Tibial artery (tissue), 4 donors: ENCODE measurements around the gene RIMBP2.

Experiments
- DNase-seq, 2 donors: peaks; one replicate each; pipeline ENCODE4 v3.0.0-alpha.2; 2019
- H3K27ac ChIP-seq, 2 donors: fragments of 200-600 bp; sonication (generic) in 1 of 2; 1 replicate in 1 of 2; 2 replicates in 1 of 2; pipeline ENCODE4 v1.5.1; 2018 to 2019; ENCODE audit warnings: mild to moderate bottlenecking in 1 of 2
- H3K27me3 ChIP-seq, 2 donors: fragments of 200-600 bp; sonication (generic) in 1 of 2; one replicate each; pipeline versions ENCODE4 v1.5.1 to v1.6.0; 2016 to 2019
- H3K36me3 ChIP-seq, 3 donors: fragments of 200-600 bp; sonication (generic) in 2 of 3; one replicate each; pipeline ENCODE4 v1.5.1; 2016 to 2019; ENCODE audit warnings: mild to moderate bottlenecking in 2 of 3
- H3K4me1 ChIP-seq, 4 donors: fragments of 200-600 bp; sonication (generic) in 2 of 4; 1 replicate in 3 of 4; 2 replicates in 1 of 4; pipeline ENCODE4 v1.5.1; 2016 to 2019
- H3K4me3 ChIP-seq, 2 donors: fragments of 200-600 bp; sonication (generic) in 1 of 2; 1 replicate in 1 of 2; 2 replicates in 1 of 2; pipeline ENCODE4 v1.5.1; 2018 to 2019; ENCODE audit warnings: mild to moderate bottlenecking in 2 of 2
- H3K9me3 ChIP-seq, 3 donors: fragments of 200-600 bp; sonication (generic) in 1 of 3; one replicate each; pipeline ENCODE4 v1.5.1; 2016 to 2019
- CTCF ChIP-seq, 2 experiments: fragments of 200-600 bp in 1 of 2; fragments of 450-650 bp in 1 of 2; IDR thresholded peaks; one replicate each; pipeline ENCODE4 v1.5.1; 2017 to 2019; ENCODE audit warnings: antibody characterized with exemption in 2 of 2, mild to moderate bottlenecking in 1 of 2, moderate library complexity in 1 of 2
- intact Hi-C: fragments of 100-400 bp; cut with DNase I; formaldehyde crosslinking; loops from one replicate; pipeline ENCODE4 v1.15.0; 2023; ENCODE audit warnings: low total_unique reads

Gene RIMBP2

DNA sequence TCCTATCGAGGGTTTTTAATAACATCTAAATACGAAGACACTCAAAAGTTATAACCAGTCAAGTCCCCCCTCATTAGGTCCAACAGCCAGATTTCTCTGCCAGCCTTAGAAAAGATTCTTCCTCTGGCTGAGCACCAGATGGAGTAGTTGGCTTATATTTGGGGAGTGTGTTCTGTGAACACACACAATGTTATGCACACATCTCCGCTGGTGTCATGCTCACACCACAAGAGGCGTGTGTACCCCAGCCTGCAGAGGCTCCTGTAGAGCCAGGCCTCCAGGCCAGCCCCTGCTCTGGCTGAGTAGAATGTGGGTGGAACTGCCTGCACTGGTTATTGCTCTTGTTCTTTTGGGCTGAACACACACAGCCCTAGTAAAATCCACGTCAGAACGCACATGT lies 314.4 kb downstream of the RIMBP2 start:
- intact Hi-C loops = no loop called here
- Histone ChIP-seq H3K27ac (no peak overlapping the region), H3K36me3 (no peaks in the 10 kb centered on the region), H3K4me1 (no peaks in the 10 kb centered on the region), H3K4me3 (no peak overlapping the region), H3K27me3 (no peaks in the 10 kb centered on the region), H3K9me3 (no peaks in the 10 kb centered on the region)
- TF ChIP-seq CTCF (IDR thresholded peaks at IDR 0.05) = no peak
- DNase-seq = no peak

DNA sequence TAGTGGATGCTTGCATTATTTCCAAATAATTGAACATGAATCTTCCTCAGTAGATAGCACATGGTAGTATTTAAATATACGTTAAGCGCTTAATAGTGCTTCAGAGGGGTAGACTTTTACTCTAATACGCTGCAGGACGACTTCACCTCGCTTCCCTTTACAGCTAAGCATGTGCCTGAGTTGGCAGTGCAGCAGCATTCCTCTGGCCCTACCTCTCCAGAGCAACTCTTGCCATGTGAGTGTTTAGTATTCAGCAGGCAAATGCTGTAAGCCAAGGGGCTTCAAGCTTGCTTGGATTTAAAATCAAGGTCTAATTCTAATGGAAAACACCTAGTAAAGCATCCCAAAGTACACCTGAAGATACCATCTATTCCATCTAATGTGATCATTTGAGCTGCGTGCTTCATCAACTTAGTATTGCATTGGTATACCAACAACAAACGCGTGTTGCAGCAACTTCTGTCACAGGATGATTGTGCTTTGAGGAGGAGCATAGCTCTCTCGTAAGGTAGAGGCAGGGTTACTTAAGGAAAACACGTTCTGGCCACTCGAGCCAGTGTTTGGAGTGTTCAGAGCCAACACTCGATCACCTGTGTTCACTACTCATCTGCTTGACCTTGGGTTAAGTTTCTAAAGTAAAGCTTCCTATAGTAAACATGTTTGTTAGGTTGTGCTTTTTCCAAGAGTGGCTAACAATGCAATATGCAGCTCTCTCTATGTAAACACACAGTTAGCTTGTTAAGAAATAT lies 317.8 kb downstream of the RIMBP2 start:
- no peak overlapping the region for H3K27ac ChIP-seq
- H3K4me3 ChIP-seq = no peak overlapping the region
- no peaks in the 10 kb centered on the region for H3K9me3 ChIP-seq
- no peak for TF ChIP-seq CTCF (IDR thresholded peaks at IDR 0.05)
- H3K27me3 ChIP-seq = no peaks in the 10 kb centered on the region
- no peaks in the 10 kb centered on the region for H3K36me3 ChIP-seq
- H3K4me1 ChIP-seq = no peaks in the 10 kb centered on the region
- DNase-seq = no peak
- intact Hi-C loops = no loop called here

DNA sequence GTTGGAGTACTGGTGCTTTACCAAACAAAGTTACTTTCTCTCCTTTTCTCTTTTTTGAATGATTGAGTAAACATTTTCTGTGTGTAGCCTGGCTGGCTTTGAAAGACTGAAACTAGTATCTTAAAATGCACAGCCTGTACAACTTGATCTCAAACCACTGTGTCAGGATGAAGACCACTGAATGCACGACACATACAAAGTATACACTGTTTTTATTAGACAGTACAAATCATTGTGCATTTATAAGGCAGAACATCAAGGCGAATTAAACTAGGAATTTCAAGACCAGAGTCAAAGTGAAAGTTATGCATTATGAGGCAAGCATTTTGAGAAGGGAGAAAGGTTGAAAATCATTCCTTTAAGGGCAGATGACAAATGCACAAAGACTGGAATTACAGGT lies 319.4 kb downstream of the RIMBP2 start:
- no peak for TF ChIP-seq CTCF (IDR thresholded peaks at IDR 0.05)
- Histone ChIP-seq H3K27me3 (no peaks in the 10 kb centered on the region), H3K4me1 (no peaks in the 10 kb centered on the region), H3K9me3 (no peaks in the 10 kb centered on the region), H3K36me3 (no peaks in the 10 kb centered on the region), H3K27ac (no peak overlapping the region), H3K4me3 (no peak overlapping the region)
- intact Hi-C loops = no loop called here
- no peak for DNase-seq

DNA sequence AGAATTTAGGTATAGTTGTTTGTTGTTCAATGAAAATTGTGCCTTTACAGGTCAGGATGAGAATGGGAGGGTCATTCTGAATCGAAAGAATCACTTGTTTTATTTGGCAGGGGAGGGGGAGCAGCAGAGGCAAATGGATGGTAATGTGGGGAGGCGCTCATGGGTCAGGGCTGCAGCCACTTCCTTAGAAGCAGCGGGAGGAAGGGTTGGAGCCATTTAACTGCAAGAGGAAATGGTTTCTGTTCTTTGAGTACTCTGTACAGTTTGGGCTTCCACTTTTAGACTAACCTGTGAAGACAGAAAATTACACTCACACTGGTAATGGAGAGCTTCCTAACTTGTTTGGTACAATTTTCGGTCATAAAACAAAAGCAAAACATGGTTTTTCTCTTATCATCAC lies 321.2 kb downstream of the RIMBP2 start:
- intact Hi-C loops = no loop called here
- TF ChIP-seq CTCF (IDR thresholded peaks at IDR 0.05) = no peak
- no peak overlapping the region for H3K4me3 ChIP-seq
- H3K36me3 ChIP-seq = no peaks in the 10 kb centered on the region
- no peak overlapping the region for H3K27ac ChIP-seq
- no peaks in the 10 kb centered on the region for H3K4me1 ChIP-seq
- H3K9me3 ChIP-seq = no peaks in the 10 kb centered on the region
- no peaks in the 10 kb centered on the region for H3K27me3 ChIP-seq
- DNase-seq = no peak

DNA sequence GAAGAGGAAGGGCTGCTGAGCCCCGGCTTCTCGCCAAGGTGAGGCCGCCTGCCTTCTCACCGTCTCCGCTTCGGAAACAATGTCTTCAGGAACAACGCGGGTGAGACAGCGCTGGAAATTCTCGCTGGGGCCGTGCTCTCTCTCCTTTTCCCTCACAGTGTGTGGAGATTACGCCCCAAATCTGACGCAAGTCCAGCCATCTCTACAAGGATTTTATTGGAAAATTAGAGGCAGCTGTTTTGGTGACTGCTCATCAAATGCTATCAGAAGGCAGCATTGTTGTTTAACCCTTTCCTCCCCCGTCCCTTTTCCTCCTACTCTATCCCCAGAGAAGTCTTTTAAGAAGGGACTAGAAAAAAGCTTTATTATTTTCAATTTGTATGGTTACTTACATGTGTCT lies 324.9 kb downstream of the RIMBP2 start:
- no peak overlapping the region for H3K27ac ChIP-seq
- H3K4me1 ChIP-seq = no peaks in the 10 kb centered on the region
- H3K36me3 ChIP-seq = no peaks in the 10 kb centered on the region
- no peaks in the 10 kb centered on the region for H3K27me3 ChIP-seq
- H3K9me3 ChIP-seq = no peaks in the 10 kb centered on the region
- no peak for DNase-seq
- intact Hi-C loops = no loop called here
- no peak overlapping the region for H3K4me3 ChIP-seq
- no peak for TF ChIP-seq CTCF (IDR thresholded peaks at IDR 0.05)

- Histone ChIP-seq H3K4me3 (no peak overlapping the region), H3K4me1 (no peaks in the 10 kb centered on the region), H3K36me3 (no peaks in the 10 kb centered on the region), H3K27ac (no peak overlapping the region), H3K9me3 (no peaks in the 10 kb centered on the region), H3K27me3 (no peaks in the 10 kb centered on the region)
- no peak for TF ChIP-seq CTCF (IDR thresholded peaks at IDR 0.05)
- no peak for DNase-seq
- intact Hi-C loops = no loop called here
Observed at GRCh38 chr12:130385193-130385592, 330.9 kb downstream of the RIMBP2 start.
